DMS 273 treated with DMSO at 0.1 percent for 48 hours (cell line): ENCODE results near the gene UBXN10.

ENCODE experiments used
- DNase-seq: peaks from one replicate; lab custom pipeline; 2025; lab: John Stamatoyannopoulos, UW

UBXN10 gene

DNA sequence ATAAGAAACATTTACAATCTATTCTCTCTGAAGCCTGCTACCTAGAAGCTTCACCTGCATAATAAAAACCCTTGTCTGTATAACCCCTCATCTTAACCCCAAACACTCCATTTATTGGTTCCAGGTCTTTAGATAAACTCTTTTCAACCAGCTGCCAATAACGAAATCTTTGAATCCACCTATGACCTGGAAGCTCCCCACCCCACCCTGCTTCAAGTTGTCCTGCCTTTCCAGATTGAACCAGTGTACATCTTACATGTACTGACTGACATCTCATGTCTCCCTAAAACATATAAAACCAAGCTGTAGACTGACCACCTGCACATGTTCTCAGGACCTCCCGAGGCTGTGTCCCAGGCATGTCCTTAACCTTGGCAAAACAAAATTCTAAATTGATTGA, 54.1 kb downstream of the UBXN10 start:
- DNase-seq, result no peak

DNA sequence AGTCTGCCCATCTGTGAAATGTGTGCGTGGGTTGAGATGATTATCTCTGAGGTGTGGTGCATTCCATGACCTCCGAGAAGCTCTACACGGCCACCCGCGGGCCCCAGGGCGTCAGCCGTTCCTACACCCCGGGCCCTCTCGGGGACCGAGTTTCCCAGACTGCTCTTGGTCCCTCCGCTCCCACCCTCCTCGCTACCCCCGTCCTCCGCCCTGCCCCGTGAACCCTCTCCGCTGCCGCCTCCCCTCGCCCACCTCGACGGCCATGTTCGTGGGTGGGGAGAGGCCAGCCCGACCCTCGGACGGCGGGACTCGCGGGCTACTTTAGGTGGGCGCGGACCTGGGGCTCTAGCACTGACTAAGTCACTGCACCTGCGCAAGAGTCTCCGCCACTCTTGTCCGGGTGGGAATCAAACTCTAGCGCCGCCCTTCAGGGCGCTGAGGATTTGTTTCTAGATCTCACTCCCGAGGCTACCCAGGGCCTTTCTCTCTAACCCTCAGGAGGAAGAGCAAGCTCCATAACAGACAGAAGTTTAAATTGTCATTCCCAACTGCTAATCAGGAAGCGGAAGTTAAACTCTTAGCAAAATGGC, 57.1 kb downstream of the UBXN10 start:
- no peak for DNase-seq
